ENCODE measurements around the gene DPEP1.

GRCh38 chr16:89606006-89606405, 7.4 kb upstream of the DPEP1 start:
- TF ChIP-seq CTCF (IDR thresholded peaks at IDR 0.05; ENCODE audit: extremely low read depth in 1 of 2, insufficient read depth in 1 of 2, low read depth in 1 of 2, low read length in 2 of 2) (no peak), EZH2 (IDR thresholded peaks at IDR 0.05; ENCODE audit: borderline replicate concordance, low read depth, low read length, severe bottlenecking) (no peak), POLR2AphosphoS5 (IDR thresholded peaks at IDR 0.05; ENCODE audit: insufficient read depth, low read depth, low read length) (no peak), POLR2A (IDR thresholded peaks at IDR 0.05; ENCODE audit: low read depth, low read length) (no peak), MAX (IDR thresholded peaks at IDR 0.05; ENCODE audit: insufficient read depth, insufficient read length) (no peak)

All from endothelial cell of umbilical vein (primary cell).